Measurements from ENCODE around the gene TST. TPM values are rescaled to one million over a fixed set of nuclear protein-coding genes. Genes with fewer than 3 reads are reported as not detected.

The TST gene
- total RNA-seq, 1 experiment from 2014 or later: 52.2 TPM

GRCh38 chr22:37014835-37015586, 4.2 kb downstream of the TST start:
- CTCF ChIA-PET: interaction anchor here (1.1 to 1.5 kb wide), 2 partner anchors 29 to 38 kb away, joined by 3 to 5 read pairs; no protein-coding TSS in a partner anchor
- no peak for DNase-seq

GRCh38 chr22:37014415-37014806, 4.8 kb downstream of the TST start:
- Mint-ChIP-seq H3K9me3 (ENCODE audit: low read depth, unreplicated experiment) (peaks cover 4% of the 10 kb centered on the region), H3K27ac (ENCODE audit: unreplicated experiment) (no peak overlapping the region)
- CTCF ChIA-PET: interaction anchor here (1.5 kb wide), 1 partner anchor 37 kb away, joined by 3 read pairs; no protein-coding TSS in a partner anchor

More at GRCh38 chr22:37014835-37015586, 4.2 kb downstream of the TST start:
- H3K4me3 Mint-ChIP-seq (ENCODE audit: low read depth, unreplicated experiment): no peak overlapping the region
- H3K36me3 Mint-ChIP-seq (ENCODE audit: insufficient read depth, unreplicated experiment): peaks cover 63% of the 10 kb centered on the region
- H3K9me3 Mint-ChIP-seq (ENCODE audit: low read depth, unreplicated experiment): no peaks in the 10 kb centered on the region
- peaks cover 26% of the 10 kb centered on the region for H3K4me1 Mint-ChIP-seq (ENCODE audit: low read depth, unreplicated experiment)
- no TSS peak for BruUV-seq (replicated peaks)
- peaks cover 4% of the 10 kb centered on the region for H3K27me3 Mint-ChIP-seq (ENCODE audit: unreplicated experiment)
- intact Hi-C loops (cut with micrococcal nuclease; ENCODE audit: unreplicated experiment): no loop called here
- H3K27ac Mint-ChIP-seq (ENCODE audit: unreplicated experiment): peak overlapping the region; percentile 53
- TF ChIP-seq CTCF (IDR thresholded peaks at IDR 0.05; ENCODE audit: unreplicated experiment): no peak

GRCh38 chr22:37012956-37013355, 6.3 kb downstream of the TST start:
- no peak for TF ChIP-seq CTCF (IDR thresholded peaks at IDR 0.05; ENCODE audit: unreplicated experiment)
- Mint-ChIP-seq H3K27ac (ENCODE audit: unreplicated experiment) (no peak overlapping the region), H3K4me3 (ENCODE audit: low read depth, unreplicated experiment) (no peak overlapping the region), H3K4me1 (ENCODE audit: low read depth, unreplicated experiment) (peaks cover 26% of the 10 kb centered on the region), H3K9me3 (ENCODE audit: low read depth, unreplicated experiment) (peaks cover 4% of the 10 kb centered on the region), H3K36me3 (ENCODE audit: insufficient read depth, unreplicated experiment) (peaks cover 50% of the 10 kb centered on the region), H3K27me3 (ENCODE audit: unreplicated experiment) (peaks cover 24% of the 10 kb centered on the region)
- CTCF ChIA-PET: interaction anchor here (1.3 kb wide), 1 partner anchor 20 kb away, joined by 4 read pairs; no protein-coding TSS in a partner anchor
- BruUV-seq (replicated peaks): no TSS peak
- DNase-seq: no peak
- intact Hi-C loops (cut with micrococcal nuclease; ENCODE audit: unreplicated experiment): no loop called here

More at GRCh38 chr22:37014415-37014806, 4.8 kb downstream of the TST start:
- intact Hi-C loops (cut with micrococcal nuclease; ENCODE audit: unreplicated experiment): no loop called here
- Mint-ChIP-seq H3K27me3 (ENCODE audit: unreplicated experiment) (peaks cover 10% of the 10 kb centered on the region), H3K4me1 (ENCODE audit: low read depth, unreplicated experiment) (peaks cover 26% of the 10 kb centered on the region), H3K4me3 (ENCODE audit: low read depth, unreplicated experiment) (no peak overlapping the region), H3K36me3 (ENCODE audit: insufficient read depth, unreplicated experiment) (peaks cover 63% of the 10 kb centered on the region)
- no peak for DNase-seq
- no peak for TF ChIP-seq CTCF (IDR thresholded peaks at IDR 0.05; ENCODE audit: unreplicated experiment)
- BruUV-seq (replicated peaks): no TSS peak

- BruUV-seq (replicated peaks): no TSS peak
- TF ChIP-seq CTCF (IDR thresholded peaks at IDR 0.05; ENCODE audit: unreplicated experiment): no peak
- intact Hi-C loops (cut with micrococcal nuclease; ENCODE audit: unreplicated experiment): no loop called here
- Mint-ChIP-seq H3K27me3 (ENCODE audit: unreplicated experiment) (peaks cover 30% of the 10 kb centered on the region), H3K4me3 (ENCODE audit: low read depth, unreplicated experiment) (no peak overlapping the region), H3K9me3 (ENCODE audit: low read depth, unreplicated experiment) (peaks cover 4% of the 10 kb centered on the region), H3K4me1 (ENCODE audit: low read depth, unreplicated experiment) (peaks cover 21% of the 10 kb centered on the region), H3K36me3 (ENCODE audit: insufficient read depth, unreplicated experiment) (peaks cover 44% of the 10 kb centered on the region), H3K27ac (ENCODE audit: unreplicated experiment) (no peak overlapping the region)
- no peak for DNase-seq
- CTCF ChIA-PET: interaction anchor here (1.3 kb wide), 1 partner anchor 20 kb away, joined by 4 read pairs; no protein-coding TSS in a partner anchor
These were observed 6.9 kb downstream of the TST start for GRCh38 chr22:37012262-37012904.

Measured in Calu3 (cell line).